HL-60 (cell line): Measurements from ENCODE around the gene HPN.

Experiments
- GABPA ChIP-seq: IDR thresholded peaks from 2 replicates; pipeline ENCODE4 v1.6.1; 2012; ENCODE audit warnings: low read depth
- POLR2AphosphoS5 ChIP-seq: IDR thresholded peaks from 2 replicates; pipeline ENCODE4 v1.6.1; 2012; ENCODE audit warnings: low read depth
- SPI1 ChIP-seq: IDR thresholded peaks from 2 replicates; pipeline ENCODE4 v1.6.1; 2012; ENCODE audit warnings: low read depth, mild to moderate bottlenecking, borderline replicate concordance
- TF ChIP-seq, protein P1 (sequence below): IDR thresholded peaks from one replicate; pipeline ENCODE4 v1.5.1; 2011; ENCODE audit warnings: low read length, control low read depth, inconsistent platforms; ENCODE audit not compliant: insufficient read depth
- TF ChIP-seq, protein P2 (sequence below): IDR thresholded peaks from 2 replicates; pipeline ENCODE4 v1.6.1; 2012; ENCODE audit warnings: low read depth; ENCODE audit not compliant: insufficient replicate concordance

GRCh38 chr19:35060160-35060855, 18.8 kb downstream of the HPN start:
- TF ChIP-seq, protein P1, sequence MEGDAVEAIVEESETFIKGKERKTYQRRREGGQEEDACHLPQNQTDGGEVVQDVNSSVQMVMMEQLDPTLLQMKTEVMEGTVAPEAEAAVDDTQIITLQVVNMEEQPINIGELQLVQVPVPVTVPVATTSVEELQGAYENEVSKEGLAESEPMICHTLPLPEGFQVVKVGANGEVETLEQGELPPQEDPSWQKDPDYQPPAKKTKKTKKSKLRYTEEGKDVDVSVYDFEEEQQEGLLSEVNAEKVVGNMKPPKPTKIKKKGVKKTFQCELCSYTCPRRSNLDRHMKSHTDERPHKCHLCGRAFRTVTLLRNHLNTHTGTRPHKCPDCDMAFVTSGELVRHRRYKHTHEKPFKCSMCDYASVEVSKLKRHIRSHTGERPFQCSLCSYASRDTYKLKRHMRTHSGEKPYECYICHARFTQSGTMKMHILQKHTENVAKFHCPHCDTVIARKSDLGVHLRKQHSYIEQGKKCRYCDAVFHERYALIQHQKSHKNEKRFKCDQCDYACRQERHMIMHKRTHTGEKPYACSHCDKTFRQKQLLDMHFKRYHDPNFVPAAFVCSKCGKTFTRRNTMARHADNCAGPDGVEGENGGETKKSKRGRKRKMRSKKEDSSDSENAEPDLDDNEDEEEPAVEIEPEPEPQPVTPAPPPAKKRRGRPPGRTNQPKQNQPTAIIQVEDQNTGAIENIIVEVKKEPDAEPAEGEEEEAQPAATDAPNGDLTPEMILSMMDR = no peak
- TF ChIP-seq POLR2AphosphoS5 (no peak), SPI1 (no peak), GABPA (no peak)
- TF ChIP-seq, protein P2, sequence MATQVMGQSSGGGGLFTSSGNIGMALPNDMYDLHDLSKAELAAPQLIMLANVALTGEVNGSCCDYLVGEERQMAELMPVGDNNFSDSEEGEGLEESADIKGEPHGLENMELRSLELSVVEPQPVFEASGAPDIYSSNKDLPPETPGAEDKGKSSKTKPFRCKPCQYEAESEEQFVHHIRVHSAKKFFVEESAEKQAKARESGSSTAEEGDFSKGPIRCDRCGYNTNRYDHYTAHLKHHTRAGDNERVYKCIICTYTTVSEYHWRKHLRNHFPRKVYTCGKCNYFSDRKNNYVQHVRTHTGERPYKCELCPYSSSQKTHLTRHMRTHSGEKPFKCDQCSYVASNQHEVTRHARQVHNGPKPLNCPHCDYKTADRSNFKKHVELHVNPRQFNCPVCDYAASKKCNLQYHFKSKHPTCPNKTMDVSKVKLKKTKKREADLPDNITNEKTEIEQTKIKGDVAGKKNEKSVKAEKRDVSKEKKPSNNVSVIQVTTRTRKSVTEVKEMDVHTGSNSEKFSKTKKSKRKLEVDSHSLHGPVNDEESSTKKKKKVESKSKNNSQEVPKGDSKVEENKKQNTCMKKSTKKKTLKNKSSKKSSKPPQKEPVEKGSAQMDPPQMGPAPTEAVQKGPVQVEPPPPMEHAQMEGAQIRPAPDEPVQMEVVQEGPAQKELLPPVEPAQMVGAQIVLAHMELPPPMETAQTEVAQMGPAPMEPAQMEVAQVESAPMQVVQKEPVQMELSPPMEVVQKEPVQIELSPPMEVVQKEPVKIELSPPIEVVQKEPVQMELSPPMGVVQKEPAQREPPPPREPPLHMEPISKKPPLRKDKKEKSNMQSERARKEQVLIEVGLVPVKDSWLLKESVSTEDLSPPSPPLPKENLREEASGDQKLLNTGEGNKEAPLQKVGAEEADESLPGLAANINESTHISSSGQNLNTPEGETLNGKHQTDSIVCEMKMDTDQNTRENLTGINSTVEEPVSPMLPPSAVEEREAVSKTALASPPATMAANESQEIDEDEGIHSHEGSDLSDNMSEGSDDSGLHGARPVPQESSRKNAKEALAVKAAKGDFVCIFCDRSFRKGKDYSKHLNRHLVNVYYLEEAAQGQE = no peak
